HEK293 (cell line): ENCODE measurements around the gene TMEM240.

Source experiments
- CTCF ChIA-PET: fragments of 350-600 bp; formaldehyde crosslinking; extraction: SDS; loops from one replicate; lab custom pipeline; 2021; ENCODE audit warnings: antibody characterized with exemption; lab: Yijun Ruan, JAX
- POLR2A ChIA-PET: fragments of 300-600 bp; formaldehyde crosslinking; extraction: SDS; loops from one replicate; lab custom pipeline; 2020; ENCODE audit warnings: antibody characterized with exemption, inconsistent platforms; lab: Yijun Ruan, JAX
- H3K27ac ChIP-seq: fragments of 200-500 bp; sonication (Bioruptor generic); 2 replicates; pipeline ENCODE4 v1.5.1; 2014; ENCODE audit warnings: low read depth, low read length, control low read depth, inconsistent platforms; ENCODE audit errors: extremely low read depth
- H3K36me3 ChIP-seq, 2 experiments: fragments of 200-500 bp in 1 of 2; sonication (Bioruptor generic) in 1 of 2; 1 replicate in 1 of 2; 2 replicates in 1 of 2; pipeline ENCODE4 v1.5.1; 2014 to 2017; ENCODE audit warnings: inconsistent platforms in 2 of 2, low read length in 2 of 2; ENCODE audit not compliant: control insufficient read depth in 2 of 2, insufficient read depth in 1 of 2
- H3K4me1 ChIP-seq: fragments of 200-500 bp; sonication (Bioruptor generic); 2 replicates; pipeline ENCODE4 v1.5.1; 2014; ENCODE audit warnings: mild to moderate bottlenecking, low read length, inconsistent platforms; ENCODE audit not compliant: control insufficient read depth, insufficient read depth
- H3K4me3 ChIP-seq: 2 replicates; pipeline ENCODE4 v1.5.1; 2011; ENCODE audit warnings: low read depth, mild to moderate bottlenecking, control low read depth, low read length, moderate library complexity
- H3K9me3 ChIP-seq: fragments of 200-500 bp; sonication (Bioruptor generic); 2 replicates; pipeline ENCODE4 v1.5.1; 2014; ENCODE audit warnings: low read depth, low read length, inconsistent platforms; ENCODE audit not compliant: control insufficient read depth, insufficient read depth
- GLIS2 ChIP-seq: fragments of 450-650 bp; formaldehyde crosslinking; IDR thresholded peaks from 2 replicates; pipeline ENCODE4 v1.5.1; 2016; ENCODE audit warnings: missing biosample characterization, missing genetic modification characterization
- HOXC10 ChIP-seq: sonication (generic); formaldehyde crosslinking; IDR thresholded peaks from 2 replicates; pipeline ENCODE4 v1.8.1; 2023; ENCODE audit warnings: mild to moderate bottlenecking, missing genetic modification reagents
- PATZ1 ChIP-seq: fragments of 450-650 bp; formaldehyde crosslinking; IDR thresholded peaks from 2 replicates; pipeline ENCODE4 v1.5.1; 2016; ENCODE audit warnings: missing biosample characterization, missing genetic modification characterization
- REPIN1 ChIP-seq: fragments of 450-650 bp; formaldehyde crosslinking; IDR thresholded peaks from 2 replicates; pipeline ENCODE4 v1.5.1; 2017; ENCODE audit warnings: missing biosample characterization, missing genetic modification characterization, low read depth
- YY1 ChIP-seq: fragments of 450-650 bp; formaldehyde crosslinking; IDR thresholded peaks from 2 replicates; pipeline ENCODE4 v1.5.1; 2018; ENCODE audit warnings: missing biosample characterization, missing genetic modification characterization
- ZBTB21 ChIP-seq: fragments of 450-650 bp; formaldehyde crosslinking; IDR thresholded peaks from 2 replicates; pipeline ENCODE4 v1.5.1; 2017; ENCODE audit warnings: missing biosample characterization, missing genetic modification characterization
- ZIC2 ChIP-seq: fragments of 450-650 bp; formaldehyde crosslinking; IDR thresholded peaks from 2 replicates; pipeline ENCODE4 v1.5.1; 2016; ENCODE audit warnings: missing biosample characterization, missing genetic modification characterization
- ZNF138 ChIP-seq: fragments of 450-650 bp; formaldehyde crosslinking; IDR thresholded peaks from 2 replicates; pipeline ENCODE4 v1.5.1; 2016; ENCODE audit warnings: missing biosample characterization, missing genetic modification characterization, borderline replicate concordance
- ZNF140 ChIP-seq: fragments of 450-650 bp; formaldehyde crosslinking; IDR thresholded peaks from 2 replicates; pipeline ENCODE4 v1.5.1; 2016; ENCODE audit warnings: missing biosample characterization, missing genetic modification characterization
- ZNF221 ChIP-seq: fragments of 450-650 bp; formaldehyde crosslinking; IDR thresholded peaks from 2 replicates; pipeline ENCODE4 v1.5.1; 2017; ENCODE audit warnings: missing biosample characterization, missing genetic modification characterization, borderline replicate concordance
- ZNF24 ChIP-seq: fragments of 450-650 bp; formaldehyde crosslinking; IDR thresholded peaks from 2 replicates; pipeline ENCODE4 v1.5.1; 2016; ENCODE audit warnings: missing biosample characterization, missing genetic modification characterization
- ZNF366 ChIP-seq: fragments of 450-650 bp; formaldehyde crosslinking; conservative IDR thresholded peaks from 2 replicates; pipeline ENCODE4 v1.5.1; 2016; ENCODE audit warnings: missing biosample characterization, missing genetic modification characterization
- ZNF513 ChIP-seq: fragments of 450-650 bp; IDR thresholded peaks from 2 replicates; pipeline ENCODE4 v1.5.1; 2018; ENCODE audit warnings: missing biosample characterization, missing genetic modification characterization
- ZNF514 ChIP-seq: fragments of 450-650 bp; formaldehyde crosslinking; IDR thresholded peaks from 2 replicates; pipeline ENCODE4 v1.5.1; 2016; ENCODE audit warnings: missing biosample characterization, missing genetic modification characterization
- ZNF529 ChIP-seq: fragments of 450-650 bp; formaldehyde crosslinking; IDR thresholded peaks from 2 replicates; pipeline ENCODE4 v1.5.1; 2017; ENCODE audit warnings: missing genetic modification characterization, missing biosample characterization; ENCODE audit not compliant: insufficient replicate concordance
- ZNF571 ChIP-seq: fragments of 450-650 bp; formaldehyde crosslinking; IDR thresholded peaks from 2 replicates; pipeline ENCODE4 v1.5.0; 2017; ENCODE audit warnings: missing biosample characterization, missing genetic modification characterization
- ZNF654 ChIP-seq: fragments of 450-650 bp; formaldehyde crosslinking; IDR thresholded peaks from 2 replicates; pipeline ENCODE4 v1.5.1; 2016; ENCODE audit warnings: low read depth, missing biosample characterization, missing genetic modification characterization
- ZNF658 ChIP-seq: fragments of 450-650 bp; formaldehyde crosslinking; IDR thresholded peaks from 2 replicates; pipeline ENCODE4; 2016; ENCODE audit warnings: missing biosample characterization, missing genetic modification characterization
- ZNF692 ChIP-seq: fragments of 450-650 bp; formaldehyde crosslinking; IDR thresholded peaks from 2 replicates; pipeline ENCODE4 v1.5.1; 2016; ENCODE audit warnings: missing biosample characterization, missing genetic modification characterization
- ZSCAN23 ChIP-seq: fragments of 450-650 bp; formaldehyde crosslinking; IDR thresholded peaks from 2 replicates; pipeline ENCODE4 v1.5.1; 2016; ENCODE audit warnings: missing biosample characterization, missing genetic modification characterization
- ZXDB ChIP-seq: fragments of 450-650 bp; formaldehyde crosslinking; IDR thresholded peaks from 2 replicates; pipeline ENCODE4 v1.5.1; 2016; ENCODE audit warnings: missing biosample characterization, missing genetic modification characterization
- TF ChIP-seq, protein P1 (sequence below): sonication (generic); formaldehyde crosslinking; IDR thresholded peaks from 2 replicates; pipeline ENCODE4 v1.8.1; 2022; ENCODE audit warnings: mild to moderate bottlenecking, moderate library complexity, missing genetic modification reagents
- TF ChIP-seq, protein P2 (sequence below): fragments of 450-650 bp; formaldehyde crosslinking; IDR thresholded peaks from 2 replicates; pipeline ENCODE4; 2016; ENCODE audit warnings: missing biosample characterization, missing genetic modification characterization

Gene TMEM240

GRCh38 chr1:1538334-1538733 lies 2.1 kb downstream of the TMEM240 start (continued):
- no peak for TF ChIP-seq PATZ1 (tag by site-specific recombination)
- TF ChIP-seq ZNF658 (tag by site-specific recombination): no peak
- TF ChIP-seq ZXDB (tag by site-specific recombination): no peak
- no peak for TF ChIP-seq ZNF140 (tag by site-specific recombination)
- no peak for TF ChIP-seq ZNF366 (tag by site-specific recombination)

DNA sequence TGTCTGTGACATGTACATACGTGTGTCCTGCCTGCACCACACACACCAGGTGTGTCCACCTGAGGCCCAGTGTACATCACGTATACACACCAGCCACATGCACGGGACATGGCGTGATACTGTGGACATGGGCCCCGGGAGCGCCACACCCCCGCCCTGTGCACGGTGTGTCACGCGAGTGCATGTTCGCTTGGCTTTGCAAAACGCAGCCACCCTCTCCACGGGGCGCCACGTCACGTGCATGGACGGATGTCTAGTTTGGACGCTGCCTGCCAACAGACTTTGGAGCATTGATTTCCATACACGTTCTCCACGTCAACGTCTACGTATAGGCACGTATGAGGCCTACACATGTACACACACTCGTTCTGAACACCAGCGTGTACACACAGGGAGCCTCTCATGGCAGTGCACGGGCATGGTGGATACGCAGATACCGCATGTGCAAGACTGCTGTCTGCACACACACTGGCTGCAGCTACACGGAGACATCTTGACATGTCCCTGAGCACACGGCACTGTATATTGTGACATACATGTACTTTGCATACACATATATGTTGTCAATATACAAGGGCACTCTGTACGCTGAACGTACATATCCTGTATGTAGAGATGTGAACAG lies 2.7 kb downstream of the TMEM240 start:
- POLR2A ChIA-PET: no interaction called here
- TF ChIP-seq GLIS2 (tag by site-specific recombination) (no peak), REPIN1 (tag by site-specific recombination) (no peak), ZBTB21 (no peak), ZSCAN23 (tag by site-specific recombination) (no peak), ZNF529 (tag by site-specific recombination) (no peak), ZNF692 (tag by site-specific recombination) (no peak), ZNF138 (tag by site-specific recombination) (no peak), ZIC2 (tag by site-specific recombination) (no peak), ZNF513 (no peak), ZNF571 (no peak), ZNF221 (no peak), HOXC10 (CRISPR knock-in tag) (no peak), ZNF654 (tag by site-specific recombination) (no peak), ZNF140 (tag by site-specific recombination) (no peak), ZNF24 (tag by site-specific recombination) (no peak), ZNF514 (tag by site-specific recombination) (no peak), YY1 (tag by site-specific recombination) (no peak)
- TF ChIP-seq, protein P1, sequence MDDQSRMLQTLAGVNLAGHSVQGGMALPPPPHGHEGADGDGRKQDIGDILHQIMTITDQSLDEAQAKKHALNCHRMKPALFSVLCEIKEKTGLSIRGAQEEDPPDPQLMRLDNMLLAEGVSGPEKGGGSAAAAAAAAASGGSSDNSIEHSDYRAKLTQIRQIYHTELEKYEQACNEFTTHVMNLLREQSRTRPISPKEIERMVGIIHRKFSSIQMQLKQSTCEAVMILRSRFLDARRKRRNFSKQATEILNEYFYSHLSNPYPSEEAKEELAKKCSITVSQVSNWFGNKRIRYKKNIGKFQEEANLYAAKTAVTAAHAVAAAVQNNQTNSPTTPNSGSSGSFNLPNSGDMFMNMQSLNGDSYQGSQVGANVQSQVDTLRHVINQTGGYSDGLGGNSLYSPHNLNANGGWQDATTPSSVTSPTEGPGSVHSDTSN (CRISPR knock-in tag): no peak
- TF ChIP-seq, protein P2, sequence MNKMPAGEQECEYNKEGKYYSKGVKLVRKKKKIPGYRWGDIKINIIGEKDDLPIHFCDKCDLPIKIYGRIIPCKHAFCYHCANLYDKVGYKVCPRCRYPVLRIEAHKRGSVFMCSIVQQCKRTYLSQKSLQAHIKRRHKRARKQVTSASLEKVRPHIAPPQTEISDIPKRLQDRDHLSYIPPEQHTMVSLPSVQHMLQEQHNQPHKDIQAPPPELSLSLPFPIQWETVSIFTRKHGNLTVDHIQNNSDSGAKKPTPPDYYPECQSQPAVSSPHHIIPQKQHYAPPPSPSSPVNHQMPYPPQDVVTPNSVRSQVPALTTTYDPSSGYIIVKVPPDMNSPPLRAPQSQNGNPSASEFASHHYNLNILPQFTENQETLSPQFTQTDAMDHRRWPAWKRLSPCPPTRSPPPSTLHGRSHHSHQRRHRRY (tag by site-specific recombination): no peak
- H3K36me3 ChIP-seq: peaks cover 0 to 61% of the 10 kb centered on the region in 2 experiments; a peak in 1 of 3 replicates
- H3K4me3 ChIP-seq: no peak overlapping the region
- no peaks in the 10 kb centered on the region for H3K9me3 ChIP-seq
- H3K4me1 ChIP-seq: no peaks in the 10 kb centered on the region
- no peak overlapping the region for H3K27ac ChIP-seq
- CTCF ChIA-PET: interaction anchor here (0.6 to 0.9 kb wide), 2 partner anchors 128 to 189 kb away, joined by 3 to 4 read pairs; no protein-coding TSS in a partner anchor
